ENCODE results near the gene FILIP1L.
A peak's percentile ranks its signal among the peaks of the same experiment; 100 is the strongest.

Gene FILIP1L

GRCh38 chr3:99866261-99866761 lies 248.0 kb downstream of the FILIP1L start:
- DNase-seq (ENCODE audit: low spot score), result no peak

GRCh38 chr3:99865321-99865720 lies 249.0 kb downstream of the FILIP1L start:
- DNase-seq (ENCODE audit: low spot score), result no peak

- DNase-seq (ENCODE audit: low spot score), result no peak
Measured at GRCh38 chr3:99864289-99864688, 250.0 kb downstream of the FILIP1L start.

- DNase-seq (ENCODE audit: low spot score), result no peak
Measured at GRCh38 chr3:99863588-99863987, 250.7 kb downstream of the FILIP1L start.

GRCh38 chr3:99863002-99863401 lies 251.3 kb downstream of the FILIP1L start:
- DNase-seq (ENCODE audit: low spot score), result no peak

GRCh38 chr3:99862208-99862607 lies 252.1 kb downstream of the FILIP1L start:
- DNase-seq (ENCODE audit: low spot score), result no peak

GRCh38 chr3:99861216-99861615 lies 253.1 kb downstream of the FILIP1L start:
- DNase-seq (ENCODE audit: low spot score), result no peak

GRCh38 chr3:99859825-99860224 lies 254.5 kb downstream of the FILIP1L start:
- DNase-seq (ENCODE audit: low spot score), result peak; percentile 45

GRCh38 chr3:99858469-99858868 lies 255.8 kb downstream of the FILIP1L start:
- no peak for DNase-seq (ENCODE audit: low spot score)

- DNase-seq (ENCODE audit: low spot score), result no peak
Measured at GRCh38 chr3:99857278-99857677, 257.0 kb downstream of the FILIP1L start.

GRCh38 chr3:99856437-99857220 lies 257.7 kb downstream of the FILIP1L start:
- no peak for DNase-seq (ENCODE audit: low spot score)

GRCh38 chr3:99855900-99856299 lies 258.4 kb downstream of the FILIP1L start:
- DNase-seq (ENCODE audit: low spot score), result no peak

- DNase-seq (ENCODE audit: low spot score), result no peak
Measured at GRCh38 chr3:99854756-99855298, 259.5 kb downstream of the FILIP1L start.

- no peak for DNase-seq (ENCODE audit: low spot score)
Measured at GRCh38 chr3:99852851-99853250, 261.4 kb downstream of the FILIP1L start.

- no peak for DNase-seq (ENCODE audit: low spot score)
Measured at GRCh38 chr3:99851955-99852354, 262.3 kb downstream of the FILIP1L start.

- DNase-seq (ENCODE audit: low spot score), result no peak
Measured at GRCh38 chr3:99850608-99851007, 263.7 kb downstream of the FILIP1L start.

- no peak for DNase-seq (ENCODE audit: low spot score)
Measured at GRCh38 chr3:99848433-99848832, 265.9 kb downstream of the FILIP1L start.

GRCh38 chr3:99846477-99847160 lies 267.7 kb downstream of the FILIP1L start:
- DNase-seq (ENCODE audit: low spot score), result no peak

GRCh38 chr3:99845999-99846398 lies 268.3 kb downstream of the FILIP1L start:
- no peak for DNase-seq (ENCODE audit: low spot score)

GRCh38 chr3:99845331-99845730 lies 269.0 kb downstream of the FILIP1L start:
- DNase-seq (ENCODE audit: low spot score), result no peak

GRCh38 chr3:99843590-99844258 lies 270.6 kb downstream of the FILIP1L start:
- DNase-seq (ENCODE audit: low spot score), result no peak

GRCh38 chr3:99842826-99843589 lies 271.3 kb downstream of the FILIP1L start:
- DNase-seq (ENCODE audit: low spot score), result peak; percentile 61
